NCI-H128 (cell line): ENCODE data around the gene KCNQ1OT1.

Experiments used
- DNase-seq: peaks from one replicate; lab custom pipeline; 2025; ENCODE audit not compliant: unreplicated experiment; lab: John Stamatoyannopoulos, UW

The KCNQ1OT1 gene

DNA sequence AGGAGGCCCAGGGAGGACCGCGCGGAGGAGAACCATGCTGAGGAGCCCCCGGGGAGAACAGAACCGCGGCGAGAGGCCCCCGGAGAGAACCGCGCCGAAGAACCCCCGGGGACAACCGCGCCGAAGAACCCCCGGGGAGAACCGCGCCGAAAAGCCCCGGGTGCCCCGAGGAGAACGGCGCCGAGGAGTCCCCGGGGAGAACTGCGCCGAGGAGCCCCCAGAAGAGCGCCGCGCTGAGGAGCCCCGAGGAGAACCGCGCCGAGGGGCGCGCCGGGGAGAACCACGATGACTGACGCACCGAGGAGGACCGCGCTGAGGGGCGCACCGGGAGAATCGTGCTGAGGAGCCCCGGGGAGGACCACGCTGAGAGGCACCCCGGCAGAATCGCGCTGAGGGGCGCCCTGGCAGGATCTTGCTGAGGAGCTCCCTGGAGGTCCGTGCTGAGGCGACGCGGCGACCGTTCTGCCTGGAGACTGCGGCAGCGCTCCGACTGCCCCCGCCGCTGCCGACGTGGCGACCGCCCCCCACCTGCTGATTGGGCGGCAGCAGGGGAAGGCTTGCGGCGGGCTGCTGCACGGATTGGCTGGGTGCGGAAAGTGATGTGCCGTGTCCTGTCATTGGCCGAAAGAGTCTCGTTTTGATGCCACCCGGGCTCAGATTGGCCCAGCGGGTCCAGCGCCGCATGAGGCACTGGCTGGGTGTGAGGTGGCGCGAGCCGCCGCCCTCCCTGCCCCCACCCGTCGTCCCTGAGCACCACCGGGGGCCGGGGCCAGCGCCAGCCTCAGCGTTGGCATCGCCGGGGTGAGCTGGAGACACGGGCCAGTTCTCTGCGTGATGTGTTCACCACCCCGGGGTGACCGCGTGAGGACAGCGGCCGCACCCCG is at the start of gene KCNQ1OT1:
Gene KCNQ1OT1, minus strand, starts transcription at position 464 of the 884 bp plus-strand sequence.
- peak; percentile 93 for DNase-seq

- DNase-seq: no peak
These were observed 49.2 kb upstream of the KCNQ1OT1 start for GRCh38 chr11:2748814-2749554.

- DNase-seq: no peak
These were observed 48.4 kb upstream of the KCNQ1OT1 start for GRCh38 chr11:2748061-2748813.

GRCh38 chr11:2747248-2748027 is 47.6 kb upstream of the KCNQ1OT1 start:
- no peak for DNase-seq

- no peak for DNase-seq
These were observed 46.8 kb upstream of the KCNQ1OT1 start for GRCh38 chr11:2746401-2747247.

- DNase-seq: no peak
These were observed 45.7 kb upstream of the KCNQ1OT1 start for GRCh38 chr11:2745511-2745910.

DNA sequence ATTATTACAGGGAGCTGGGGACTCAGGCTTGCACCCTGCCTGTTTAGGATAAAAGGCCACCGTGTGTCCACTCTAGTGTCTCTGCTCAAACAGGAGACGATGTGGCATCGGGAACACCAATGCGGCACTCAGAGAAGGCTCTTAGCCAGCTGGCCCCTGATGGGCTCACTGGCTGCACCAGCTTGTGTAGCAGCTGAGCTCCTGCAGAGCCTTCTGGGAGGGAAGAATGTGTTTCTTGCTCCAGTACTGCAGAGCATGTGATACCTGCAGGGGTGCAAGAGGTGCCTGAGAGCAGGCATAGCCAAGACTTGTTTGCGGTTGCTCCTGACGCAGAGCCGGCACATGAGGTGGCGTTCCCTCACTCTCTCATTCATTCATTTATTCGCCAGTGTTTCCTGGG is 44.4 kb upstream of the KCNQ1OT1 start:
- no peak for DNase-seq

GRCh38 chr11:2743427-2744110 is 43.8 kb upstream of the KCNQ1OT1 start:
- no peak for DNase-seq

GRCh38 chr11:2742611-2743426 is 43.0 kb upstream of the KCNQ1OT1 start:
- DNase-seq: no peak

- no peak for DNase-seq
These were observed 42.4 kb upstream of the KCNQ1OT1 start for GRCh38 chr11:2742201-2742600.

- no peak for DNase-seq
These were observed 41.8 kb upstream of the KCNQ1OT1 start for GRCh38 chr11:2741377-2742131.

DNA sequence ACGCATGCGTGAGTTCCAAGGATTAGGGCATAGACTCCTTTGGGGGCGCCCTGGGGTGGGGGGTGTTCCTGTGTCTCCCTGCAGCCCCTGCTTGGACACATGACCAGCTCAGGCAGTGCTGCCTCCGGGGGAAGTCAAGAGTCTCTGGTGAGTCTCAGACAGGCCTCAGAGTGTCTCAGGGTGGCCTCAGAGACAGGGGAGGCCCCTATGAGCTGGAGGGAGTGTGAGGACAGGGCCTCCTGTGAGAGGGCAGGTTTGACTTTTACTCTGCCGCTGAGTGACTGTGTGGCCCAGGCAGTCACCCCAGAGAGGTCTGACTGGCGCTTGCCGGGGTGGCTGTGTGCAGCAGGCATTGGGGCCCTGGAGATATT is 41.2 kb upstream of the KCNQ1OT1 start:
- DNase-seq: no peak

GRCh38 chr11:2740275-2740940 is 40.6 kb upstream of the KCNQ1OT1 start:
- DNase-seq: no peak

DNA sequence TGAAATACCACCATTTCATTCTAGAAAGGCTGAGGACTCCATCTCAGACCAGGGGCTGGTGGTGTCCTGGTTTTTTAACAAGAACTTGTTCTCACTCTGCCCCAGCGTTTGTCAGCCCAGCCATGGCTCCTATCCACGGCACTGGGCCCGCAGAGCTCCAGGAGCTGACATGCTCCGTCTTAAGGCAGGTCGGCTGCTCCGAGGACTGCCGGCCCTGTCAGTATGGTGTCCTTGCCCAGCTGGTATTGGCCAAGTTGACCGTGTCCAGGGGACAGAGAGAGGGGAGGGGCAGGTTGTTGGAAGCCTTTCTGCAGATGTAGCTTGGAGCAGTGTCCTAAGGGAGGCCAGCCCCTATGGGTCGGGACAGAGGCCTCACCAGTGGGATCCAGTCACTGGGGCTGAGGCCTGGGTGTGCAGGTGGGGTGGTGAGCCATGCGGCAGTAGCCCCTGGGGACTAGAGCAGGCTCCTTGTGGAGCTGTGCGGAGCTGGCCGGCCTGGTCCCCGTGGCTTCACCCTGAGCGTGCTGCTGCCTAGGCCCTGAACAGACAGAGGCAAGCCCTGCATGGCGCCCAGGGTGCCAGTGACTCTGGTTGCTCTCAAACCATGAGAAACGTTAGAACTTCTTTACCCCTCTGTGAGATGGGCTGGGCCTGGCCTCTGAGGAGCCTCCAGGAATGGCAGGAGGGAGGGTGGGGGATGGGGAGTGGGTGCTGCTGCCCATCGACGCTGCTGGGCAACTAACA is 39.9 kb upstream of the KCNQ1OT1 start:
- DNase-seq: no peak

GRCh38 chr11:2738551-2739431 is 39.0 kb upstream of the KCNQ1OT1 start:
- no peak for DNase-seq
